AG04449 (cell line): ENCODE data around the gene SBF2.

ENCODE experiments used
- CTCF ChIA-PET: fragments of 350-600 bp; formaldehyde crosslinking; extraction: SDS; loops from one replicate; lab custom pipeline; 2021; ENCODE audit warnings: antibody characterized with exemption; lab: Yijun Ruan, JAX
- POLR2A ChIA-PET: fragments of 400-600, 350-600 bp; formaldehyde crosslinking; extraction: SDS; loops from one replicate; lab custom pipeline; 2020; ENCODE audit warnings: antibody characterized with exemption, inconsistent platforms; lab: Yijun Ruan, JAX
- DNase-seq: peaks from one replicate; pipeline ENCODE4 v3.0.0-alpha.2; 2010; ENCODE audit warnings: low read depth, low spot score
- H3K4me3 ChIP-seq: 2 replicates; pipeline ENCODE4 v1.5.1; 2011; ENCODE audit warnings: low read depth, mild to moderate bottlenecking, control low read depth, low read length
- TF ChIP-seq, protein P1 (sequence below): IDR thresholded peaks from one replicate; pipeline ENCODE4 v1.5.1; 2011; ENCODE audit warnings: mild to moderate bottlenecking, moderate library complexity, low read length, control low read depth, inconsistent platforms; ENCODE audit not compliant: insufficient read depth; ENCODE audit errors: missing control alignments

Gene SBF2

GRCh38 chr11:9855579-9856287, 438.3 kb downstream of the SBF2 start:
- peak; percentile 60 for DNase-seq
- ChIA-PET CTCF (interaction anchor here (1.0 to 2.7 kb wide), 5 partner anchors 97 to 511 kb away, joined by 3 to 16 read pairs (median 7); no protein-coding TSS in a partner anchor), POLR2A (interaction anchor here (0.8 to 3.8 kb wide), 2 partner anchors 96 to 449 kb away, joined by 3 to 14 read pairs; partner anchors contain the start of gene ADM)
- TF ChIP-seq, protein P1, sequence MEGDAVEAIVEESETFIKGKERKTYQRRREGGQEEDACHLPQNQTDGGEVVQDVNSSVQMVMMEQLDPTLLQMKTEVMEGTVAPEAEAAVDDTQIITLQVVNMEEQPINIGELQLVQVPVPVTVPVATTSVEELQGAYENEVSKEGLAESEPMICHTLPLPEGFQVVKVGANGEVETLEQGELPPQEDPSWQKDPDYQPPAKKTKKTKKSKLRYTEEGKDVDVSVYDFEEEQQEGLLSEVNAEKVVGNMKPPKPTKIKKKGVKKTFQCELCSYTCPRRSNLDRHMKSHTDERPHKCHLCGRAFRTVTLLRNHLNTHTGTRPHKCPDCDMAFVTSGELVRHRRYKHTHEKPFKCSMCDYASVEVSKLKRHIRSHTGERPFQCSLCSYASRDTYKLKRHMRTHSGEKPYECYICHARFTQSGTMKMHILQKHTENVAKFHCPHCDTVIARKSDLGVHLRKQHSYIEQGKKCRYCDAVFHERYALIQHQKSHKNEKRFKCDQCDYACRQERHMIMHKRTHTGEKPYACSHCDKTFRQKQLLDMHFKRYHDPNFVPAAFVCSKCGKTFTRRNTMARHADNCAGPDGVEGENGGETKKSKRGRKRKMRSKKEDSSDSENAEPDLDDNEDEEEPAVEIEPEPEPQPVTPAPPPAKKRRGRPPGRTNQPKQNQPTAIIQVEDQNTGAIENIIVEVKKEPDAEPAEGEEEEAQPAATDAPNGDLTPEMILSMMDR, result no peak
- H3K4me3 ChIP-seq, result no peak overlapping the region

DNA sequence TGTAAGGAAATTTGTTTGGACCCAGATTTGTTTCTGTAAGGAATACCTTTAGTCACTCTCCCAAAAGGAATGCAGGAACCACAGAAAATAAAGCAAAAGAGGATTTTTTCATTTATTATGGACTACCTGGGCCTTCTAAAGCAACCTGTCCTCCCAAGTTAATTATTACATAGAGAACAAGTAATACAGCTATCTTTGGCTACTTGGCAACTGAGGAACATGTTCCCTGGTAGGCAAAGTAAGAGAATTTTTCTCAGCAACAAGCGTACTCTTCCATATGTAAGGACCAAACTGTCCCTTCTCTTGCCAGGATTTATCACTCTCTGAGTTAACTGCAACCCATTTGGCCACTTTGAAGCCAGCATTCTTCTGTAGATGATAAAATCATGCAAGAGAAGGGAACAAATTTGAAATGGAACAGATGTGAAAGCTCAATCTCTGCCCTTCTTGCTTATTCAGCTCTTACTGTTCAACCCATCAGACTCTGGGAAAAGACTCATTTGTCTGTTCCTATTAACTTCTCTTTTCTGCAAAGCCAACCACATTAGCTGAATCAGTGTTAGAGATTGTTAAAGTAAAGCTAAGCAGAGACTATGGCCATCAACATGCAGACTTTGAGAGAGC, 440.0 kb downstream of the SBF2 start:
- CTCF ChIA-PET, result interaction anchor here (1.1 to 2.4 kb wide), 2 partner anchors 9 to 95 kb away, joined by 3 to 11 read pairs; no protein-coding TSS in a partner anchor
- POLR2A ChIA-PET, result interaction anchor here (1.2 kb wide), 1 partner anchor 94 kb away, joined by 6 read pairs; no protein-coding TSS in a partner anchor
- H3K4me3 ChIP-seq, result no peak overlapping the region
- TF ChIP-seq, protein P1, result no peak
- DNase-seq, result no peak

GRCh38 chr11:9852465-9852864, 441.6 kb downstream of the SBF2 start:
- no peak overlapping the region for H3K4me3 ChIP-seq
- DNase-seq, result no peak
- TF ChIP-seq, protein P1, result no peak
- ChIA-PET CTCF (no interaction called here), POLR2A (interaction anchor here (1.8 kb wide), 1 partner anchor 93 kb away, joined by 16 read pairs; no protein-coding TSS in a partner anchor)

DNA sequence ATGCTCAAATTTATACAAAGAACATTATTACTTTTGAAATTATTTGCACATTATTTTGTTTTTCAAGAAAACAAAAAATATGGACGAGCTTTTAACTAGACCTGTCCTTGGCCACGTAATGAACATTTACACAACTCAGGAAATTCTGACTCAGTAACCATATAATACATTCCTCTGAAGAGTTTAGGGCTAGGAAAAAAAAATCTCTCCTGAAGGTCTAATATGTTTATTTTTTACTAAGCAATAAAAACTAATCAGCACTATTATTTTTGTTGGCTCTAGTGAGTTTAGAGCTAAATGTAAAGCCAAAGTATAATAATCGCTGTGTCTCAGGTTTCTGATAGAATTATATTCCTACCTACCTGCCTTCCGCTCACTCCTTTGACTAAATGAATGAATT, 442.7 kb downstream of the SBF2 start:
- H3K4me3 ChIP-seq, result no peak overlapping the region
- POLR2A ChIA-PET, result interaction anchor here (0.8 to 1.8 kb wide), 3 partner anchors 86 to 454 kb away, joined by 4 to 16 read pairs (median 5); partner anchors contain the start of gene ADM
- TF ChIP-seq, protein P1, result no peak
- DNase-seq, result peak; percentile 59
- CTCF ChIA-PET, result interaction anchor here (0.8 to 1.0 kb wide), 3 partner anchors 8 to 238 kb away, joined by 3 to 4 read pairs (median 3); no protein-coding TSS in a partner anchor

DNA sequence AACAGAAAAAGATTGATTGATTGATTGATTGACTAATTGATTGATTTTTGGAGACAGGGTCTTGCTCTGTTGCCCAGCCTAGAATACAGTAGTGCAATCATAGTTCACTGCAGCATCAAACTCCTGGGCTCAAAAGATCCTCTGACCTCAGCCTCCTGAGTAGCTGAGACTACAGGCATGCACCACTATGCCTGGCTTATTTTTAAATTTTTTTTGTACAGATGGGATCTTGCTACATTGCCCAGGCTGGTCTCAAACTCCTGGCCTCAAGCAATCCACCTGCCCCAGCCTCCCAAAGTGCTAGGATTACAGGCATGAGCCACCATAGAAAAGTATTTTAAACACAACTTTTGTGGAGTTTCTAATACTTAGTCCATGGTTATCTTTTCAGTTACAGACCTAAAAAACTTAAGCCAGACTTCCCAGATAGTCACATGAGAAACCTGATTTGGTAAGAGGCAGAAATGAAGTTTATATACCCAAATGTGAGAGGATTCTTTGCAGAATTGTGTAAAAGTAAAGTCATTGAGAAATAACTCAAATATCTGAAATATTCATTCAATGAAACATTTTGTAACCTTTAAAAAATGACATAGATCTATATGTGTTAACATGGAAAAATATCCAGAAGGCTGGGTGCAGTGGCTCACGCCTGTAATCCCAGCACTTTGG, 443.7 kb downstream of the SBF2 start:
- ChIA-PET CTCF (interaction anchor here (0.9 to 1.3 kb wide), 3 partner anchors 9 to 44 kb away, joined by 3 to 4 read pairs (median 3); no protein-coding TSS in a partner anchor), POLR2A (interaction anchor here (0.6 kb wide), 1 partner anchor 124 kb away, joined by 3 read pairs; no protein-coding TSS in a partner anchor)
- peak; percentile 61 for DNase-seq
- TF ChIP-seq, protein P1, result no peak
- no peak overlapping the region for H3K4me3 ChIP-seq
